Gastrocnemius medialis (tissue), 4 donors: ENCODE results near the gene NFKBIL1.

ENCODE experiments used
- CTCF ChIP-seq, 5 experiments: fragments of 450-650 bp in 3 of 5; fragments of 200-600 bp in 2 of 5; sonication (generic) in 2 of 5; IDR thresholded peaks in 4 of 5; conservative IDR thresholded peaks in 1 of 5; 1 replicate in 4 of 5; 2 replicates in 1 of 5; pipeline ENCODE4 v1.5.1; 2016 to 2019; ENCODE audit warnings: antibody characterized with exemption in 5 of 5, mild to moderate bottlenecking in 3 of 5, moderate library complexity in 3 of 5
- POLR2A ChIP-seq, 2 donors: fragments of 450-650 bp; IDR thresholded peaks; one replicate each; pipeline ENCODE4 v1.6.1; 2017; ENCODE audit warnings: antibody characterized with exemption in 2 of 2, mild to moderate bottlenecking in 2 of 2, moderate library complexity in 2 of 2

GRCh38 chr6:31559606-31559957, 12.2 kb downstream of the NFKBIL1 start:
- TF ChIP-seq CTCF (IDR thresholded peaks at IDR 0.05 in 4 of 5, conservative IDR thresholded peaks at IDR 0.05 in 1 of 5) (no peak), POLR2A (IDR thresholded peaks at IDR 0.05) (no peak)
